ENCODE data around the gene PLXNA4.

DNA sequence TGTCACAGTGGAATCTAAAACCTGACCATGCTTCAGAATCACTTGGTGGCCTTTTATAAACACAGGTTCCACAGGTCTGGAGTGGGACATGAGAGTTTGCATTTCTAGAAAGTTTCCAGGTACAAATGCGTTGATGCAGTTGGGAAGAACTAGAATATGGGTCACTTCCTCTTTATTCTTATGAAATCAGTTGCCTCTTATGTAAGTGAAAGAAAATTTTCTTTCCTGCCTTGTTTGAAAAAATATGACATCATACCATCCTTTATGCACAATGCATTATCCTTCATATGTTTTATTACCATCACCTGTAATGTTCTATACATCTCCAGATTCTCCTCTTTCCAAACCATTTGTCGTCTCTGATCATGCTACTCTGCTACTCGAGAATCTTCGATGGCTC, 44.0 kb downstream of the PLXNA4 start:
- TF ChIP-seq, protein P1, sequence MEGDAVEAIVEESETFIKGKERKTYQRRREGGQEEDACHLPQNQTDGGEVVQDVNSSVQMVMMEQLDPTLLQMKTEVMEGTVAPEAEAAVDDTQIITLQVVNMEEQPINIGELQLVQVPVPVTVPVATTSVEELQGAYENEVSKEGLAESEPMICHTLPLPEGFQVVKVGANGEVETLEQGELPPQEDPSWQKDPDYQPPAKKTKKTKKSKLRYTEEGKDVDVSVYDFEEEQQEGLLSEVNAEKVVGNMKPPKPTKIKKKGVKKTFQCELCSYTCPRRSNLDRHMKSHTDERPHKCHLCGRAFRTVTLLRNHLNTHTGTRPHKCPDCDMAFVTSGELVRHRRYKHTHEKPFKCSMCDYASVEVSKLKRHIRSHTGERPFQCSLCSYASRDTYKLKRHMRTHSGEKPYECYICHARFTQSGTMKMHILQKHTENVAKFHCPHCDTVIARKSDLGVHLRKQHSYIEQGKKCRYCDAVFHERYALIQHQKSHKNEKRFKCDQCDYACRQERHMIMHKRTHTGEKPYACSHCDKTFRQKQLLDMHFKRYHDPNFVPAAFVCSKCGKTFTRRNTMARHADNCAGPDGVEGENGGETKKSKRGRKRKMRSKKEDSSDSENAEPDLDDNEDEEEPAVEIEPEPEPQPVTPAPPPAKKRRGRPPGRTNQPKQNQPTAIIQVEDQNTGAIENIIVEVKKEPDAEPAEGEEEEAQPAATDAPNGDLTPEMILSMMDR (IDR thresholded peaks at IDR 0.05): no peak
- no peak for TF ChIP-seq POLR2A (IDR thresholded peaks at IDR 0.05)
